ENCODE measurements around the gene CATSPER1. TPM values are rescaled to one million over a fixed set of nuclear protein-coding genes. Genes with fewer than 3 reads are reported as not detected.

Gene CATSPER1
- total RNA-seq (under 1 TPM in 4 of 9 donors, not detected in 5; 0.20 to 0.47 (median 0.35) TPM), polyA plus RNA-seq (1 to 10 TPM in 1 of 3 donors, under 1 TPM in 2; 0.37 to 2.3 (median 0.61) TPM)
- long read RNA-seq, donor 1 = 0 reads
- long read RNA-seq, donor 2 = 0 reads
- long read RNA-seq, donor 3 = 0 reads
- long read RNA-seq, donor 4 = 0 reads
- long read RNA-seq, donor 5, partial matches to known transcripts = 1 of 2 reads
- long read RNA-seq, donor 5, other reads (novel, unspliced or antisense) = 1 of 2 reads
- long read RNA-seq, donor 6, partial matches to known transcripts = 0 of 1 reads
- long read RNA-seq, donor 6, other reads (novel, unspliced or antisense) = 1 of 1 reads
- long read RNA-seq, donor 7 = 0 reads
- long read RNA-seq, donor 8 = 0 reads
- long read RNA-seq, donor 9 = 0 reads
- long read RNA-seq, donor 10, partial matches to known transcripts = 52 of 57 reads
- long read RNA-seq, donor 10, other reads (novel, unspliced or antisense) = 5 of 57 reads

DNA sequence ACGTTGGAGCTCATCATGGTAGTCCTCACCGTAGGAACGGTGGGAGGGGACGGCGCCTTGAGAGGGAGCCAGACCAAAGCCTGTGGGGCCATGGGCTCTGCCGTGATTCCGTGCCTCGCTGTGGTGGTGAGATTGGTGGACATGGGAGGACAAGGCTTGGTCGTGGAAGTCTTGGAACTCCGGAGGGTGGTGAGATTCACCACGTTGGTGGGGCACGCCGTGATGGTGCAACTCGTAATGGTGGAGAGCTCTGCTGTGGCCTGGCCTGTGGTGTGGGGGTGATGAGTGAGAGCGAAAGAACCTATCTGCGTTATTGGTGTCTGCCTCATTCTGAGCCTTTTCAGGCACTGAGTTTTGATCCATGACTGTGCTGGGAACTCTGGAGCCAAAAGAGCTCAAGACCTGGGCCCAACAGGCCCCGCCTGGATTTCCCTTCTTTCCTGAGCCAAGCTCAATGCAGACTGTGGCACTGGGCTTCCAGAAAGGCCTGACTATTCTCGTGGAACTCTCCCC, at the start of gene CATSPER1:
Gene CATSPER1, minus strand, starts transcription at position 463 of the 513 bp plus-strand sequence. Its CDS starts 100 bp downstream, at position 363.
- Histone ChIP-seq H3K27me3 (no peaks in the 10 kb centered on the region), H3K9me3 (replicated peaks in 1 of 3) (no peaks in the 10 kb centered on the region), H3K36me3 (replicated peaks in 1 of 2) (no peaks in the 10 kb centered on the region), H3K4me3 (no peak within 1 kb of the TSS), H3K27ac (no peak within 1 kb of the TSS), H3K4me1 (replicated peaks in 1 of 2) (peaks cover 4 to 13% of the 10 kb centered on the region in 2 donors)
- no peak for DNase-seq
- WGBS, 4 donors = 85 to 91% (median 87%) methylated on average over 17 to 18 of the region's 18 CpGs
- TF ChIP-seq, protein P1, sequence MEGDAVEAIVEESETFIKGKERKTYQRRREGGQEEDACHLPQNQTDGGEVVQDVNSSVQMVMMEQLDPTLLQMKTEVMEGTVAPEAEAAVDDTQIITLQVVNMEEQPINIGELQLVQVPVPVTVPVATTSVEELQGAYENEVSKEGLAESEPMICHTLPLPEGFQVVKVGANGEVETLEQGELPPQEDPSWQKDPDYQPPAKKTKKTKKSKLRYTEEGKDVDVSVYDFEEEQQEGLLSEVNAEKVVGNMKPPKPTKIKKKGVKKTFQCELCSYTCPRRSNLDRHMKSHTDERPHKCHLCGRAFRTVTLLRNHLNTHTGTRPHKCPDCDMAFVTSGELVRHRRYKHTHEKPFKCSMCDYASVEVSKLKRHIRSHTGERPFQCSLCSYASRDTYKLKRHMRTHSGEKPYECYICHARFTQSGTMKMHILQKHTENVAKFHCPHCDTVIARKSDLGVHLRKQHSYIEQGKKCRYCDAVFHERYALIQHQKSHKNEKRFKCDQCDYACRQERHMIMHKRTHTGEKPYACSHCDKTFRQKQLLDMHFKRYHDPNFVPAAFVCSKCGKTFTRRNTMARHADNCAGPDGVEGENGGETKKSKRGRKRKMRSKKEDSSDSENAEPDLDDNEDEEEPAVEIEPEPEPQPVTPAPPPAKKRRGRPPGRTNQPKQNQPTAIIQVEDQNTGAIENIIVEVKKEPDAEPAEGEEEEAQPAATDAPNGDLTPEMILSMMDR (IDR thresholded peaks at IDR 0.05) = no peak
- TF ChIP-seq POLR2A (IDR thresholded peaks at IDR 0.05) = no peak
- intact Hi-C loops (cut with DNase I) = no loop called here

DNA sequence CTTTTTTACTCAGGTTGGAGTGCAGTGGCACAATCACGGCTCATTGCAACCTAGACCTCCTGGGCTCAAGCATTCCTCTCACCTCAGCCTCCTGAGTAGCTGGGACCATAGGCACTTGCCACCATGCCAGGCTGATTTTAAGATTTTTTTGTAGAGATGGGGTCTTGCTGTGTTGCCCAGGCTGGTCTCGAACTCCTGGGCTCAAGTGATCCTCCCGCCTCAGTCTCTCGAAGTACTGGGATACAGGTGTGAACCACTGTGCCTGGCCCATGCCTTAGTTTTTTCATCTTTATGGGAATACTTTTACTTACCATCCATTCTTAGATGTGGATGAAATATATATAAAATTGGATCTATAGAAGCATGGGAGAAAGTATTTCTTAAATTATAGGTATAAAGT, 49.0 kb upstream of the CATSPER1 start:
- TF ChIP-seq, protein P1 (IDR thresholded peaks at IDR 0.05) = no peak
- H3K9me3 ChIP-seq (replicated peaks in 1 of 3) = no peaks in the 10 kb centered on the region
- WGBS, 4 donors = 95 to 96% (median 96%) methylated on average over 4 of the region's 4 CpGs
- no peak overlapping the region for H3K27ac ChIP-seq
- peaks cover 5 to 21% of the 10 kb centered on the region in 2 donors for H3K4me1 ChIP-seq (replicated peaks in 1 of 2)
- no peak overlapping the region for H3K4me3 ChIP-seq
- H3K27me3 ChIP-seq = no peaks in the 10 kb centered on the region
- DNase-seq = no peak
- no peaks in the 10 kb centered on the region for H3K36me3 ChIP-seq (replicated peaks in 1 of 2)
- intact Hi-C loops (cut with DNase I) = loop anchor here in 1 of 2 donors (10.0 kb wide), 1 partner anchor 570 kb away; no protein-coding TSS in a partner anchor

DNA sequence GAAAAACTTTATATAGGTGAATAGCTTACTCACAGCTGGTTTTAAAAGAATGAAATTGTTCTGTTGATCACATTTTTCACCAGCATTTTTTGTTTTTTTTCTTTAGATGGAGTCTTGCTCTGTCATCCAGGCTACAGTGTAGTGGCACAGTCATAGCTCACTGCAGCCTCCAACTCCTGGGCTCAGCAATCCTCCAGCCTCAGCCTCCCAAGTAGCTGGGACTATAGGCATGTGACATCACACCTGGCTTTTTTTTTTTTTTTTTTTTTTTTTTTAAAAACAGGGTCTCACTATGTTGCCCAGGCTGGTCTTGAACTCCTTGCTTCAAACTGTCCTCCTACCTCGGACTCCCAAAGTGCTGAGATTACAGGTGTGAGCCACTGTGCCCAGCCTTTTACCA, 47.4 kb upstream of the CATSPER1 start:
- H3K4me3 ChIP-seq = no peak overlapping the region
- H3K9me3 ChIP-seq (replicated peaks in 1 of 3) = no peaks in the 10 kb centered on the region
- WGBS, 4 donors = 95 to 100% (median 98%) methylated on average over 1 of the region's 1 CpG
- peaks cover 15 to 24% of the 10 kb centered on the region in 2 donors for H3K4me1 ChIP-seq (replicated peaks in 1 of 2)
- H3K27ac ChIP-seq = no peak overlapping the region
- intact Hi-C loops (cut with DNase I) = loop anchor here in 1 of 2 donors (10.0 kb wide), 1 partner anchor 571 kb away; no protein-coding TSS in a partner anchor
- TF ChIP-seq, protein P1 (IDR thresholded peaks at IDR 0.05) = no peak
- no peak for TF ChIP-seq POLR2A (IDR thresholded peaks at IDR 0.05)
- no peaks in the 10 kb centered on the region for H3K27me3 ChIP-seq
- H3K36me3 ChIP-seq (replicated peaks in 1 of 2) = no peaks in the 10 kb centered on the region
- DNase-seq = peak in 1 of 7 donors; percentile 3

DNA sequence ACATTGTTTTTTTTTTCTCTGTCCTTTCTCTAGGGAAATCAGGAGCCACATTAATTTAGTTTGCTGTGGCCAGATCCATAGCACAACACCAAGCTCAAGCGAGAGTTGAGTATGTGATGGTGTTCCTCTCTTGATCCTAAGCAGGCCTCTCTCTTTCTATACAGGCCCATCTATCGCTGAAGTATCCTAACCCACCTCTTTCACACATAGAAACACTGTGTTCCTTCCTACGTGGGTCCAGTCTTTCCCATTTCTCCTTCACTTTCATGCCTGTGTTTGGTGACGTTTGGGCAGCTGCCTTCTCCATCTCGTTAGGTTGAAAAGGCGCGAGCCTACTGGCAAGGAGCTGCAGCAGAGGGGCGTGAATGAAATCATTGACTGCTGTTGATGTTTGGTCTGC, 46.2 kb upstream of the CATSPER1 start:
- intact Hi-C loops (cut with DNase I) = loop anchor here in 1 of 2 donors (10.0 kb wide), 1 partner anchor 572 kb away; no protein-coding TSS in a partner anchor
- DNase-seq = peak in 1 of 7 donors; percentile 11
- WGBS, 4 donors = 84 to 93% (median 89%) methylated on average over 8 of the region's 8 CpGs
- no peak for TF ChIP-seq POLR2A (IDR thresholded peaks at IDR 0.05)
- TF ChIP-seq, protein P1 (IDR thresholded peaks at IDR 0.05) = no peak
- Histone ChIP-seq H3K9me3 (replicated peaks in 1 of 3) (no peaks in the 10 kb centered on the region), H3K27me3 (no peaks in the 10 kb centered on the region), H3K36me3 (replicated peaks in 1 of 2) (peaks cover 0 to 9% of the 10 kb centered on the region in 2 donors), H3K27ac (no peak overlapping the region), H3K4me3 (no peak overlapping the region), H3K4me1 (replicated peaks in 1 of 2) (peaks cover 18 to 34% of the 10 kb centered on the region in 2 donors)

Data from adrenal gland (tissue), 19 donors.